Transverse colon (tissue), 4 donors: ENCODE results near the gene P2RY13. TPM values are rescaled to one million over a fixed set of nuclear protein-coding genes. Genes with fewer than 3 reads are reported as not detected.

ENCODE experiments used
- DNase-seq: peaks from one replicate; pipeline ENCODE4 v3.0.0-alpha.2; 2019
- H3K27ac ChIP-seq, 4 donors: fragments of 200-600 bp; sonication (generic); 2 replicates each; pipeline ENCODE4 v1.5.1; 2016 to 2018; ENCODE audit warnings: inconsistent platforms in 4 of 4
- H3K27me3 ChIP-seq: fragments of 200-600 bp; sonication (generic); 2 replicates; pipeline ENCODE4 v1.5.1; 2017; ENCODE audit warnings: inconsistent platforms
- H3K36me3 ChIP-seq, 4 donors: fragments of 200-600 bp; sonication (generic); 2 replicates each; pipeline ENCODE4 v1.5.1; 2017 to 2019; ENCODE audit warnings: inconsistent platforms in 4 of 4
- H3K4me1 ChIP-seq, 4 donors: fragments of 200-600 bp; sonication (generic); 2 replicates each; pipeline ENCODE4 v1.5.1; 2017 to 2020; ENCODE audit warnings: inconsistent platforms in 4 of 4
- H3K4me3 ChIP-seq, 4 donors: fragments of 200-600 bp; sonication (generic); 1 replicate in 1 of 4; 2 replicates in 3 of 4; pipeline versions ENCODE4 v1.5.1 to v1.6.1; 2017 to 2019; ENCODE audit warnings: inconsistent platforms in 4 of 4
- H3K9me3 ChIP-seq, 2 donors: fragments of 200-600 bp; sonication (generic); 2 replicates each; pipeline ENCODE4 v1.5.1; 2017 to 2019; ENCODE audit warnings: inconsistent platforms in 2 of 2
- EP300 ChIP-seq: sonication (generic); formaldehyde crosslinking; IDR thresholded peaks from one replicate; pipeline ENCODE4 v1.6.1; 2017; ENCODE audit warnings: antibody characterized with exemption, low read depth
- POLR2A ChIP-seq: fragments of 450-650 bp; IDR thresholded peaks from one replicate; pipeline ENCODE4 v1.6.1; 2016; ENCODE audit warnings: antibody characterized with exemption, mild to moderate bottlenecking, moderate library complexity
- POLR2AphosphoS5 ChIP-seq, 3 donors: sonication (generic); formaldehyde crosslinking; IDR thresholded peaks; one replicate each; pipeline ENCODE4 v1.6.1; 2016; ENCODE audit warnings: antibody characterized with exemption in 3 of 3
- WGBS, 2 donors: methylation state at CpG; one replicate each; pipeline ENCODE4 v1.1.5; 2018; ENCODE audit warnings: low coverage in 1 of 2; 5-methylcytosine and 5-hydroxymethylcytosine counted together
- in situ Hi-C, 4 donors: fragments of 200-750 bp; cut with MboI; loops; one replicate each; pipeline versions ENCODE4 v1.15.0 to v1.15.1; 2017; ENCODE audit warnings: low sequenced_read_pairs in 3 of 4, low pct_ligation_motif_present in 1 of 4, low pct_unique_long_range_greater_than_20kb in 1 of 4
- intact Hi-C: fragments of 100-400 bp; cut with DNase I; formaldehyde crosslinking; loops from one replicate; pipeline ENCODE4 v1.15.1; 2023; ENCODE audit warnings: low total_unique reads
- total RNA-seq, 4 donors: library from RNA; depleted of rRNA; stranded (reverse); fragments of >200 nt; gene quantifications; one replicate each; pipeline ENCODE4 v1.1.0, GENCODE V29; 2016
- TF ChIP-seq, protein P1 (sequence below), 5 experiments: fragments of 200-600 bp in 3 of 5; fragments of 450-650 bp in 2 of 5; sonication (generic) in 3 of 5; IDR thresholded peaks; 1 replicate in 2 of 5; 2 replicates in 3 of 5; pipeline ENCODE4 v1.5.1; 2016 to 2017; ENCODE audit warnings: antibody characterized with exemption in 5 of 5, inconsistent platforms in 3 of 5, mild to moderate bottlenecking in 2 of 5, moderate library complexity in 1 of 5

P2RY13 gene
- total RNA-seq, 4 donors from 2014 or later = 0.40 to 1.4 (median 0.41) TPM; not detected in 1

DNA sequence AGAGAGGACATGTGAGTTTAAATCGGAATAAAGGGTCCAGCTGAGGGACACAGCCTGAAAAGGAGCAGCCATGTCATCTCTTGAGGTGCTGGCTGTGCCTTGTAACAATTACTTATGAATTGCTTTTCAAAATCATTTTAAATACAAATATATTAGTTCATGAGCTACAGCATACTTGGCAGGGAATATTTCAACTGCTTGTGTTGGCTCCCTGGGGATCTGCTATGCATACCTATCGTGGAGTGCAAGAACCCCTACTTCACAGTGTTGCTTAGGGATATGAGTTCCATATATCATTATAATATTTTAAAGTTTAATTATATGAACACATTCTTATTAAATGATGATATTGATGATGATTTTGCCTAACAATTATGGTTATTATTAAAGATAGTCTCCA lies 31.9 kb downstream of the P2RY13 start:
- intact Hi-C loops (no loop called here), in situ Hi-C loops (loop anchor here in 1 of 4 donors (25.0 kb wide), 1 partner anchor 535 kb away; the partner anchor contains the start of gene SIAH2)
- Histone ChIP-seq H3K9me3 (no peaks in the 10 kb centered on the region), H3K27ac (no peak overlapping the region), H3K27me3 (no peaks in the 10 kb centered on the region), H3K4me1 (no peaks in the 10 kb centered on the region), H3K4me3 (no peak overlapping the region), H3K36me3 (no peaks in the 10 kb centered on the region)
- no peak for DNase-seq
- 49 to 89% methylated on average over 2 of the region's 2 CpGs for WGBS, 2 donors
- TF ChIP-seq EP300 = no peak
- TF ChIP-seq POLR2A = no peak
- TF ChIP-seq, protein P1, sequence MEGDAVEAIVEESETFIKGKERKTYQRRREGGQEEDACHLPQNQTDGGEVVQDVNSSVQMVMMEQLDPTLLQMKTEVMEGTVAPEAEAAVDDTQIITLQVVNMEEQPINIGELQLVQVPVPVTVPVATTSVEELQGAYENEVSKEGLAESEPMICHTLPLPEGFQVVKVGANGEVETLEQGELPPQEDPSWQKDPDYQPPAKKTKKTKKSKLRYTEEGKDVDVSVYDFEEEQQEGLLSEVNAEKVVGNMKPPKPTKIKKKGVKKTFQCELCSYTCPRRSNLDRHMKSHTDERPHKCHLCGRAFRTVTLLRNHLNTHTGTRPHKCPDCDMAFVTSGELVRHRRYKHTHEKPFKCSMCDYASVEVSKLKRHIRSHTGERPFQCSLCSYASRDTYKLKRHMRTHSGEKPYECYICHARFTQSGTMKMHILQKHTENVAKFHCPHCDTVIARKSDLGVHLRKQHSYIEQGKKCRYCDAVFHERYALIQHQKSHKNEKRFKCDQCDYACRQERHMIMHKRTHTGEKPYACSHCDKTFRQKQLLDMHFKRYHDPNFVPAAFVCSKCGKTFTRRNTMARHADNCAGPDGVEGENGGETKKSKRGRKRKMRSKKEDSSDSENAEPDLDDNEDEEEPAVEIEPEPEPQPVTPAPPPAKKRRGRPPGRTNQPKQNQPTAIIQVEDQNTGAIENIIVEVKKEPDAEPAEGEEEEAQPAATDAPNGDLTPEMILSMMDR (IDR thresholded peaks at IDR 0.05) = no peak
- no peak for TF ChIP-seq POLR2AphosphoS5 (IDR thresholded peaks at IDR 0.05)

DNA sequence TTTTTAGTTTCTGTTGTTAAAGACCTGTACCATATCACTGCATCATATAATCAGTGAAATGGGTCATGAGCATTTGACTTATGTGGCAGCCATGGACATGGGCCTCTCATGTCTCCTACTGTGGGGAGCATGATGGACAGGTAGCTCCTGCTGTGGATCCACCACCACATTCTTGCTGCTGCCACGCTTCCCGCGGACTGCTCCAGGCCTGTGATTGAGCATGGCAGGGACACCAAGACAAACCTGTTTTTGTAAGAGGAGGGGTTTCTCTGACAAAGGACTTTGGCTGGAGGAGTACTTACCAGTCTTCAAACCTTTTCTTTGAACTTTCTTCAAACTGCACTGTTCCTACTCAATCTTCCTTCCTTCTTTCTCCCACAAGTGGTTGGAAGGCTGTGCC lies 33.1 kb downstream of the P2RY13 start:
- in situ Hi-C loops = loop anchor here in 1 of 4 donors (25.0 kb wide), 1 partner anchor 534 kb away; the partner anchor contains the start of gene SIAH2
- Histone ChIP-seq H3K4me1 (no peaks in the 10 kb centered on the region), H3K27ac (no peak overlapping the region), H3K27me3 (no peaks in the 10 kb centered on the region), H3K36me3 (no peaks in the 10 kb centered on the region), H3K9me3 (no peaks in the 10 kb centered on the region), H3K4me3 (no peak overlapping the region)
- 68 to 98% methylated on average over 2 to 3 of the region's 3 CpGs for WGBS, 2 donors
- intact Hi-C loops = no loop called here
- TF ChIP-seq POLR2AphosphoS5 (IDR thresholded peaks at IDR 0.05) = no peak
- TF ChIP-seq, protein P1 (IDR thresholded peaks at IDR 0.05) = no peak
- no peak for TF ChIP-seq EP300
- no peak for TF ChIP-seq POLR2A
- no peak for DNase-seq

DNA sequence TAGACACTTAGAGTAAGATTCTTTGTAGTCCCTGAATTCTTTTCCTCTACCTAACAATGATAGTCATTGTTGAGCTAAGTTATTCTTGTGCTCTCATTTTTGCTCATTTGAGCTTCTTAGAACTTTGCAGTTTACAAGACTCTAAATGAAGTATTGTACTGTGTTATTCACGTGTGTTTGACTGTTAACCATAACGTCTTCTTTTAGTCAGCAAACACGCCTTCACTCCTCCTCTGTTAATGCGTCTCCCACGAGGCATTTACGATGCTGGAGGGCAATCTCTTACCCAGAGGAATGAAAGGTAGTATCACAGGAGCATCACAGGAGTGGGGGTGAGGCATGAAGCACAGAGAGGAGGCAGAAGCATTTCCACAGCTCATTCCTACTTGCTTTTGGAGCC lies 36.2 kb downstream of the P2RY13 start:
- H3K27ac ChIP-seq = no peak overlapping the region
- in situ Hi-C loops = loop anchor here in 1 of 4 donors (25.0 kb wide), 1 partner anchor 531 kb away; the partner anchor contains the start of gene SIAH2
- H3K36me3 ChIP-seq = no peaks in the 10 kb centered on the region
- no peak overlapping the region for H3K4me3 ChIP-seq
- H3K9me3 ChIP-seq = no peaks in the 10 kb centered on the region
- no peak for DNase-seq
- WGBS, 2 donors = 37 to 48% methylated on average over 6 of the region's 6 CpGs
- intact Hi-C loops = no loop called here
- TF ChIP-seq, protein P1 (IDR thresholded peaks at IDR 0.05) = no peak
- no peak for TF ChIP-seq POLR2A
- TF ChIP-seq EP300 = no peak
- TF ChIP-seq POLR2AphosphoS5 (IDR thresholded peaks at IDR 0.05) = no peak
- no peaks in the 10 kb centered on the region for H3K4me1 ChIP-seq
- H3K27me3 ChIP-seq = no peaks in the 10 kb centered on the region

DNA sequence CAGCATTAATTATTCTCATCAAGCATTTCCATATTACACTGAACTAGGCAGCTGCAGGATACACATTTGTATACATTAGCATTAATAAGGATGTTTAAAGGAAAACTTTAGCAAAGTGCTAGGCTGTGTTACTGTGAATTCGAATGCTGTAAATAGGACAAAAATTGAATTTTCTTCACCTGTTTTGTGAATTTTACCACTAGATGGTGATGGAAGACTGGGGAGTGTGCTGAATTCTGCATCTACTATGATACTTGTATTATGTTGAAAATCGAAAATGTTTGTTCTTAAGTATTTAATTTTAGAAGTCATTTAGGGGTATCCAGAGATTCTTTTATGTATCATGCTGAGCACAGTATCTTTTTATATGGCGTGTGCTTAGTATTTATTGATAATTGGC lies 38.7 kb downstream of the P2RY13 start:
- 58 to 61% methylated on average over 3 of the region's 3 CpGs for WGBS, 2 donors
- no peaks in the 10 kb centered on the region for H3K4me1 ChIP-seq

More for the DNA sequence above, 38.7 kb downstream of the P2RY13 start:
- intact Hi-C loops = no loop called here
- no peak for DNase-seq
- no peak for TF ChIP-seq POLR2AphosphoS5 (IDR thresholded peaks at IDR 0.05)
- TF ChIP-seq, protein P1 (IDR thresholded peaks at IDR 0.05) = peak in 2 of 5 experiments; percentile 9 to 16
- TF ChIP-seq POLR2A = no peak
- H3K4me3 ChIP-seq = no peak overlapping the region
- in situ Hi-C loops = loop anchor here in 1 of 4 donors (25.0 kb wide), 1 partner anchor 528 kb away; the partner anchor contains the start of gene SIAH2
- no peaks in the 10 kb centered on the region for H3K27me3 ChIP-seq
- no peaks in the 10 kb centered on the region for H3K36me3 ChIP-seq
- no peak overlapping the region for H3K27ac ChIP-seq
- no peaks in the 10 kb centered on the region for H3K9me3 ChIP-seq
